Testis (tissue), 2 donors: ENCODE measurements around the gene CACNA1S.

Source experiments
- POLR2A ChIP-seq: fragments of 450-650 bp; IDR thresholded peaks from one replicate; pipeline ENCODE4 v1.6.1; 2017; ENCODE audit warnings: antibody characterized with exemption, mild to moderate bottlenecking, moderate library complexity
- TF ChIP-seq, protein P1 (sequence below), 3 experiments: fragments of 450-650 bp in 2 of 3; fragments of 200-600 bp in 1 of 3; sonication (generic) in 1 of 3; IDR thresholded peaks; one replicate each; pipeline ENCODE4 v1.5.1; 2016 to 2019; ENCODE audit warnings: antibody characterized with exemption in 3 of 3, mild to moderate bottlenecking in 2 of 3, moderate library complexity in 1 of 3

DNA sequence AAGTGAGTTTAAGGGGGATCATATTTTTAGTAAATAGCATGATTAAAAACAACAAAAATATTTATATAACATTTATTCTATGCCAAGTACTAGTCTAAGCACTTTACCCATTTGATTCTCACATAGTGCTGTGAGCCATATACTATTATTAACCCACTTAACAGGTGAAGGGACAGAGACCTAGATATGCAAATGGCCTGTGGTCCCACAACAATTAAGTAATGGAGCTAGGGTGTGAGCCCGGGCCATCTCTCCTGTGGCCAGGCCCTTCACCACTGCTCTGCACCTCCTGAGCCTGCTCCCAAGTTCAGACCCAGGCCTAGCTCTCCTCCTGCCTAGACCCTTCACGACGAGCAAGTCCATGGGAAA lies 14.2 kb upstream of the CACNA1S start:
- TF ChIP-seq, protein P1, sequence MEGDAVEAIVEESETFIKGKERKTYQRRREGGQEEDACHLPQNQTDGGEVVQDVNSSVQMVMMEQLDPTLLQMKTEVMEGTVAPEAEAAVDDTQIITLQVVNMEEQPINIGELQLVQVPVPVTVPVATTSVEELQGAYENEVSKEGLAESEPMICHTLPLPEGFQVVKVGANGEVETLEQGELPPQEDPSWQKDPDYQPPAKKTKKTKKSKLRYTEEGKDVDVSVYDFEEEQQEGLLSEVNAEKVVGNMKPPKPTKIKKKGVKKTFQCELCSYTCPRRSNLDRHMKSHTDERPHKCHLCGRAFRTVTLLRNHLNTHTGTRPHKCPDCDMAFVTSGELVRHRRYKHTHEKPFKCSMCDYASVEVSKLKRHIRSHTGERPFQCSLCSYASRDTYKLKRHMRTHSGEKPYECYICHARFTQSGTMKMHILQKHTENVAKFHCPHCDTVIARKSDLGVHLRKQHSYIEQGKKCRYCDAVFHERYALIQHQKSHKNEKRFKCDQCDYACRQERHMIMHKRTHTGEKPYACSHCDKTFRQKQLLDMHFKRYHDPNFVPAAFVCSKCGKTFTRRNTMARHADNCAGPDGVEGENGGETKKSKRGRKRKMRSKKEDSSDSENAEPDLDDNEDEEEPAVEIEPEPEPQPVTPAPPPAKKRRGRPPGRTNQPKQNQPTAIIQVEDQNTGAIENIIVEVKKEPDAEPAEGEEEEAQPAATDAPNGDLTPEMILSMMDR (IDR thresholded peaks at IDR 0.05): no peak
- no peak for TF ChIP-seq POLR2A
